Smooth muscle cell (in vitro differentiated cells): Measurements from ENCODE around the gene MAPK9. TPM values are rescaled to one million over a fixed set of nuclear protein-coding genes. Genes with fewer than 3 reads are reported as not detected.

ENCODE experiments used
- DNase-seq: peaks from one replicate; lab custom pipeline; 2025; ENCODE audit not compliant: unreplicated experiment; lab: John Stamatoyannopoulos, UW
- H2AFZ ChIP-seq: fragments of 200-600 bp; sonication (generic); 2 replicates; pipeline ENCODE4 v1.6.0; 2016; ENCODE audit warnings: antibody characterized with exemption, low read depth, mild to moderate bottlenecking
- H3F3A ChIP-seq: fragments of 200-600 bp; sonication (generic); 2 replicates; pipeline ENCODE4 v1.6.0; 2017; ENCODE audit warnings: antibody characterized with exemption, low read depth
- H3K27ac ChIP-seq: fragments of 200-600 bp; sonication (generic); 2 replicates; pipeline ENCODE4 v1.5.1; 2016; ENCODE audit warnings: low read depth, mild to moderate bottlenecking
- H3K27me3 ChIP-seq: fragments of 200-600 bp; sonication (generic); 2 replicates; pipeline ENCODE4 v1.6.1; 2016; ENCODE audit warnings: low read depth, mild to moderate bottlenecking
- H3K36me3 ChIP-seq: fragments of 200-600 bp; sonication (generic); 2 replicates; pipeline ENCODE4 v1.5.1; 2016; ENCODE audit warnings: low read depth
- H3K4me1 ChIP-seq: fragments of 200-600 bp; sonication (generic); 2 replicates; pipeline ENCODE4 v1.5.1; 2016; ENCODE audit warnings: low read depth
- H3K4me2 ChIP-seq: fragments of 200-600 bp; sonication (generic); 2 replicates; pipeline ENCODE4 v1.6.0; 2016; ENCODE audit warnings: mild to moderate bottlenecking
- H3K4me3 ChIP-seq: fragments of 200-600 bp; sonication (generic); 2 replicates; pipeline ENCODE4 v1.5.1; 2016; ENCODE audit warnings: mild to moderate bottlenecking
- H3K79me2 ChIP-seq: fragments of 200-600 bp; sonication (generic); 2 replicates; pipeline ENCODE4 v1.6.0; 2016; ENCODE audit warnings: low read depth, mild to moderate bottlenecking
- H3K9ac ChIP-seq: fragments of 200-600 bp; sonication (generic); 2 replicates; pipeline ENCODE4 v1.6.0; 2016; ENCODE audit warnings: low read depth
- H3K9me3 ChIP-seq: fragments of 200-600 bp; sonication (generic); replicated peaks from 2 replicates; pipeline ENCODE4 v1.5.1; 2016; ENCODE audit warnings: low read depth
- H4K20me1 ChIP-seq: fragments of 200-600 bp; sonication (generic); 2 replicates; pipeline ENCODE4 v1.6.0; 2016; ENCODE audit warnings: low read depth
- WGBS: methylation state at CpG from one replicate; pipeline ENCODE4 v1.1.7; 2016; ENCODE audit warnings: low lambda C conversion rate; 5-methylcytosine and 5-hydroxymethylcytosine counted together
- polyA plus RNA-seq: library from polyadenylated mRNA; unstranded; fragments of >200 nt; fragmentation: Nextera tagmentation; extraction: Ambion mirVana; gene quantifications from 2 replicates; pipeline ENCODE4 v1.2.1, GENCODE V29; 2016
- total RNA-seq: library from RNA; depleted of rRNA; stranded (reverse); fragments of >200 nt; gene quantifications from 2 replicates; pipeline ENCODE4 v1.2.3, GENCODE V29; 2014
- TF ChIP-seq, protein P1 (sequence below): fragments of 200-600 bp; sonication (generic); IDR thresholded peaks from 2 replicates; pipeline ENCODE4 v1.5.1; 2017; ENCODE audit warnings: borderline replicate concordance, mild to moderate bottlenecking, antibody characterized with exemption; ENCODE audit not compliant: insufficient read depth, poor library complexity, severe bottlenecking

Gene MAPK9
- total and polyA plus RNA-seq, 2 experiments from 2014 or later = 34.8 to 40.9 TPM

GRCh38 chr5:180199390-180199789 is 92.5 kb downstream of the MAPK9 start:
- no peaks in the 10 kb centered on the region for H3K4me1 ChIP-seq
- no peak overlapping the region for H3K4me2 ChIP-seq
- no peaks in the 10 kb centered on the region for H3F3A ChIP-seq
- DNase-seq = no peak
- H3K27me3 ChIP-seq = no peaks in the 10 kb centered on the region
- no peaks in the 10 kb centered on the region for H3K79me2 ChIP-seq
- H3K9ac ChIP-seq = no peak overlapping the region
- H2AFZ ChIP-seq = no peak overlapping the region
- no peaks in the 10 kb centered on the region for H3K36me3 ChIP-seq
- no peak overlapping the region for H3K27ac ChIP-seq
- 82% methylated on average over 8 of the region's 8 CpGs for WGBS
- H3K4me3 ChIP-seq = no peak overlapping the region
- no peaks in the 10 kb centered on the region for H4K20me1 ChIP-seq
- TF ChIP-seq, protein P1, sequence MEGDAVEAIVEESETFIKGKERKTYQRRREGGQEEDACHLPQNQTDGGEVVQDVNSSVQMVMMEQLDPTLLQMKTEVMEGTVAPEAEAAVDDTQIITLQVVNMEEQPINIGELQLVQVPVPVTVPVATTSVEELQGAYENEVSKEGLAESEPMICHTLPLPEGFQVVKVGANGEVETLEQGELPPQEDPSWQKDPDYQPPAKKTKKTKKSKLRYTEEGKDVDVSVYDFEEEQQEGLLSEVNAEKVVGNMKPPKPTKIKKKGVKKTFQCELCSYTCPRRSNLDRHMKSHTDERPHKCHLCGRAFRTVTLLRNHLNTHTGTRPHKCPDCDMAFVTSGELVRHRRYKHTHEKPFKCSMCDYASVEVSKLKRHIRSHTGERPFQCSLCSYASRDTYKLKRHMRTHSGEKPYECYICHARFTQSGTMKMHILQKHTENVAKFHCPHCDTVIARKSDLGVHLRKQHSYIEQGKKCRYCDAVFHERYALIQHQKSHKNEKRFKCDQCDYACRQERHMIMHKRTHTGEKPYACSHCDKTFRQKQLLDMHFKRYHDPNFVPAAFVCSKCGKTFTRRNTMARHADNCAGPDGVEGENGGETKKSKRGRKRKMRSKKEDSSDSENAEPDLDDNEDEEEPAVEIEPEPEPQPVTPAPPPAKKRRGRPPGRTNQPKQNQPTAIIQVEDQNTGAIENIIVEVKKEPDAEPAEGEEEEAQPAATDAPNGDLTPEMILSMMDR = no peak
- no peaks in the 10 kb centered on the region for H3K9me3 ChIP-seq

- Histone ChIP-seq H3K9me3 (no peaks in the 10 kb centered on the region), H3K79me2 (no peaks in the 10 kb centered on the region), H3F3A (no peaks in the 10 kb centered on the region), H2AFZ (no peak overlapping the region), H4K20me1 (no peaks in the 10 kb centered on the region), H3K4me1 (no peaks in the 10 kb centered on the region), H3K4me2 (no peak overlapping the region), H3K27me3 (no peaks in the 10 kb centered on the region), H3K27ac (no peak overlapping the region), H3K9ac (no peak overlapping the region), H3K4me3 (no peak overlapping the region), H3K36me3 (no peaks in the 10 kb centered on the region)
- WGBS = 96% methylated on average over 4 of the region's 4 CpGs
- TF ChIP-seq, protein P1 = no peak
- DNase-seq = no peak
Measured at GRCh38 chr5:180198208-180198607, 93.7 kb downstream of the MAPK9 start.

GRCh38 chr5:180197016-180197702 is 94.7 kb downstream of the MAPK9 start:
- H3K36me3 ChIP-seq = no peaks in the 10 kb centered on the region
- no peak overlapping the region for H2AFZ ChIP-seq
- DNase-seq = no peak
- WGBS = 92% methylated on average over 14 of the region's 14 CpGs
- H3K27me3 ChIP-seq = no peaks in the 10 kb centered on the region
- no peaks in the 10 kb centered on the region for H3K9me3 ChIP-seq
- H3K27ac ChIP-seq = no peak overlapping the region
- no peaks in the 10 kb centered on the region for H3F3A ChIP-seq
- H3K9ac ChIP-seq = no peak overlapping the region
- no peak overlapping the region for H3K4me2 ChIP-seq
- no peaks in the 10 kb centered on the region for H4K20me1 ChIP-seq
- no peak overlapping the region for H3K4me3 ChIP-seq
- TF ChIP-seq, protein P1 = no peak
- no peaks in the 10 kb centered on the region for H3K4me1 ChIP-seq
- no peaks in the 10 kb centered on the region for H3K79me2 ChIP-seq
